Activated CD4-positive, CD25-positive, alpha-beta regulatory T cell treated with anti-CD3 and anti-CD28 coated beads, Interleukin-2, amount 50 U/mL, for 72 hours (primary cell): ENCODE measurements around the gene TEX2.

Experiments used
- DNase-seq: peaks from one replicate; pipeline ENCODE4 v3.0.0; 2021

TEX2 gene

GRCh38 chr17:64263000-64263766 lies at the start of gene TEX2:
TSS of gene TEX2 (minus strand) at chr17:64263260. CDS start at chr17:64214217, 49,043 bp downstream.
- DNase-seq, result peak; percentile 85

- no peak for DNase-seq
These were observed 46.6 kb upstream of the TEX2 start for GRCh38 chr17:64309710-64310109.

GRCh38 chr17:64309021-64309420 lies 46.0 kb upstream of the TEX2 start:
- no peak for DNase-seq

GRCh38 chr17:64306850-64307463 lies 43.9 kb upstream of the TEX2 start:
- DNase-seq, result peak; percentile 70

- DNase-seq, result no peak
These were observed 41.5 kb upstream of the TEX2 start for GRCh38 chr17:64304551-64304950.

- DNase-seq, result no peak
These were observed 37.6 kb upstream of the TEX2 start for GRCh38 chr17:64300699-64300965.

- no peak for DNase-seq
These were observed 34.5 kb upstream of the TEX2 start for GRCh38 chr17:64297467-64298088.

GRCh38 chr17:64296246-64296645 lies 33.2 kb upstream of the TEX2 start:
- DNase-seq, result no peak

- DNase-seq, result no peak
These were observed 32.1 kb upstream of the TEX2 start for GRCh38 chr17:64295146-64295545.

- no peak for DNase-seq
These were observed 28.3 kb upstream of the TEX2 start for GRCh38 chr17:64291268-64291851.

GRCh38 chr17:64289741-64290141 lies 26.7 kb upstream of the TEX2 start:
- DNase-seq, result no peak

- no peak for DNase-seq
These were observed 19.7 kb upstream of the TEX2 start for GRCh38 chr17:64282753-64283080.

GRCh38 chr17:64281962-64282752 lies 19.1 kb upstream of the TEX2 start:
- DNase-seq, result no peak

- DNase-seq, result no peak
These were observed 15.6 kb upstream of the TEX2 start for GRCh38 chr17:64278614-64279013.

GRCh38 chr17:64277831-64278562 lies 14.9 kb upstream of the TEX2 start:
- no peak for DNase-seq

- no peak for DNase-seq
These were observed 14.0 kb upstream of the TEX2 start for GRCh38 chr17:64276961-64277505.

- no peak for DNase-seq
These were observed 12.0 kb upstream of the TEX2 start for GRCh38 chr17:64275016-64275415.

- DNase-seq, result no peak
These were observed 9.9 kb upstream of the TEX2 start for GRCh38 chr17:64273006-64273405.

- DNase-seq, result no peak
These were observed 7.8 kb upstream of the TEX2 start for GRCh38 chr17:64270885-64271284.

GRCh38 chr17:64269687-64270649 lies 6.9 kb upstream of the TEX2 start:
- no peak for DNase-seq

GRCh38 chr17:64264891-64265290 lies 1.8 kb upstream of the TEX2 start:
- DNase-seq, result no peak
